HEK293 (cell line): ENCODE results near the gene MSI2.

Experiments
- CTCF ChIA-PET: fragments of 350-600 bp; formaldehyde crosslinking; extraction: SDS; loops from one replicate; lab custom pipeline; 2021; ENCODE audit warnings: antibody characterized with exemption; lab: Yijun Ruan, JAX
- POLR2A ChIA-PET: fragments of 300-600 bp; formaldehyde crosslinking; extraction: SDS; loops from one replicate; lab custom pipeline; 2020; ENCODE audit warnings: antibody characterized with exemption, inconsistent platforms; lab: Yijun Ruan, JAX
- H3K27ac ChIP-seq: fragments of 200-500 bp; sonication (Bioruptor generic); 2 replicates; pipeline ENCODE4 v1.5.1; 2014; ENCODE audit warnings: low read depth, low read length, control low read depth, inconsistent platforms; ENCODE audit errors: extremely low read depth
- H3K36me3 ChIP-seq, 2 experiments: fragments of 200-500 bp in 1 of 2; sonication (Bioruptor generic) in 1 of 2; 1 replicate in 1 of 2; 2 replicates in 1 of 2; pipeline ENCODE4 v1.5.1; 2014 to 2017; ENCODE audit warnings: inconsistent platforms in 2 of 2, low read length in 2 of 2; ENCODE audit not compliant: control insufficient read depth in 2 of 2, insufficient read depth in 1 of 2
- H3K4me1 ChIP-seq: fragments of 200-500 bp; sonication (Bioruptor generic); 2 replicates; pipeline ENCODE4 v1.5.1; 2014; ENCODE audit warnings: mild to moderate bottlenecking, low read length, inconsistent platforms; ENCODE audit not compliant: control insufficient read depth, insufficient read depth
- H3K4me3 ChIP-seq: 2 replicates; pipeline ENCODE4 v1.5.1; 2011; ENCODE audit warnings: low read depth, mild to moderate bottlenecking, control low read depth, low read length, moderate library complexity
- H3K9me3 ChIP-seq: fragments of 200-500 bp; sonication (Bioruptor generic); 2 replicates; pipeline ENCODE4 v1.5.1; 2014; ENCODE audit warnings: low read depth, low read length, inconsistent platforms; ENCODE audit not compliant: control insufficient read depth, insufficient read depth
- ELK4 ChIP-seq: IDR thresholded peaks from 2 replicates; pipeline ENCODE4 v1.6.1; 2011; ENCODE audit warnings: mild to moderate bottlenecking, low read depth, low read length, borderline replicate concordance
- GLIS1 ChIP-seq: fragments of 450-650 bp; formaldehyde crosslinking; IDR thresholded peaks from 2 replicates; pipeline ENCODE4 v1.5.1; 2016; ENCODE audit warnings: missing biosample characterization, missing genetic modification characterization
- KLF10 ChIP-seq: fragments of 450-650 bp; IDR thresholded peaks from 2 replicates; pipeline ENCODE4 v1.5.1; 2018; ENCODE audit warnings: missing biosample characterization, mild to moderate bottlenecking, missing genetic modification characterization
- KLF16 ChIP-seq: fragments of 450-650 bp; formaldehyde crosslinking; IDR thresholded peaks from 2 replicates; pipeline ENCODE4 v1.5.1; 2017; ENCODE audit warnings: missing biosample characterization, missing genetic modification characterization
- REPIN1 ChIP-seq: fragments of 450-650 bp; formaldehyde crosslinking; IDR thresholded peaks from 2 replicates; pipeline ENCODE4 v1.5.1; 2017; ENCODE audit warnings: missing biosample characterization, missing genetic modification characterization, low read depth
- SP3 ChIP-seq: fragments of 450-650 bp; formaldehyde crosslinking; IDR thresholded peaks from 2 replicates; pipeline ENCODE4 v1.5.1; 2016; ENCODE audit warnings: missing biosample characterization, missing genetic modification characterization
- ZBTB17 ChIP-seq: fragments of 450-650 bp; formaldehyde crosslinking; IDR thresholded peaks from 2 replicates; pipeline ENCODE4 v1.5.1; 2016; ENCODE audit warnings: missing biosample characterization, missing genetic modification characterization
- ZBTB6 ChIP-seq: fragments of 450-650 bp; formaldehyde crosslinking; IDR thresholded peaks from 2 replicates; pipeline ENCODE4 v1.5.1; 2017; ENCODE audit warnings: missing biosample characterization, missing genetic modification characterization
- ZFP37 ChIP-seq: fragments of 450-650 bp; formaldehyde crosslinking; IDR thresholded peaks from 2 replicates; pipeline ENCODE4 v1.5.1; 2016; ENCODE audit warnings: missing biosample characterization, missing genetic modification characterization
- ZNF132 ChIP-seq: fragments of 450-650 bp; formaldehyde crosslinking; IDR thresholded peaks from 2 replicates; pipeline ENCODE4 v1.5.1; 2017; ENCODE audit warnings: missing biosample characterization, missing genetic modification characterization, borderline replicate concordance
- ZNF138 ChIP-seq: fragments of 450-650 bp; formaldehyde crosslinking; IDR thresholded peaks from 2 replicates; pipeline ENCODE4 v1.5.1; 2016; ENCODE audit warnings: missing biosample characterization, missing genetic modification characterization, borderline replicate concordance
- ZNF174 ChIP-seq: fragments of 450-650 bp; formaldehyde crosslinking; IDR thresholded peaks from 2 replicates; pipeline ENCODE4 v1.5.0; 2017; ENCODE audit warnings: missing biosample characterization, mild to moderate bottlenecking, missing genetic modification characterization
- ZNF311 ChIP-seq: fragments of 450-650 bp; formaldehyde crosslinking; IDR thresholded peaks from 2 replicates; pipeline ENCODE4 v1.5.1; 2017; ENCODE audit warnings: missing biosample characterization, missing genetic modification characterization, borderline replicate concordance
- ZNF366 ChIP-seq: fragments of 450-650 bp; formaldehyde crosslinking; conservative IDR thresholded peaks from 2 replicates; pipeline ENCODE4 v1.5.1; 2016; ENCODE audit warnings: missing biosample characterization, missing genetic modification characterization
- ZNF426 ChIP-seq: fragments of 450-650 bp; formaldehyde crosslinking; IDR thresholded peaks from 2 replicates; pipeline ENCODE4 v1.5.1; 2017; ENCODE audit warnings: missing biosample characterization, missing genetic modification characterization, mild to moderate bottlenecking, inconsistent platforms, moderate library complexity
- ZNF513 ChIP-seq: fragments of 450-650 bp; IDR thresholded peaks from 2 replicates; pipeline ENCODE4 v1.5.1; 2018; ENCODE audit warnings: missing biosample characterization, missing genetic modification characterization
- ZNF555 ChIP-seq: fragments of 450-650 bp; formaldehyde crosslinking; conservative IDR thresholded peaks from 2 replicates; pipeline ENCODE4 v1.5.1; 2017; ENCODE audit warnings: missing biosample characterization, mild to moderate bottlenecking, missing genetic modification characterization, inconsistent platforms
- ZNF621 ChIP-seq: fragments of 450-650 bp; formaldehyde crosslinking; IDR thresholded peaks from 2 replicates; pipeline ENCODE4 v1.5.1; 2017; ENCODE audit warnings: missing biosample characterization, missing genetic modification characterization
- ZNF623 ChIP-seq: fragments of 450-650 bp; formaldehyde crosslinking; IDR thresholded peaks from 2 replicates; pipeline ENCODE4 v1.5.1; 2016; ENCODE audit warnings: missing biosample characterization, missing genetic modification characterization
- ZNF692 ChIP-seq: fragments of 450-650 bp; formaldehyde crosslinking; IDR thresholded peaks from 2 replicates; pipeline ENCODE4 v1.5.1; 2016; ENCODE audit warnings: missing biosample characterization, missing genetic modification characterization
- ZNF76 ChIP-seq: fragments of 450-650 bp; formaldehyde crosslinking; IDR thresholded peaks from 2 replicates; pipeline ENCODE4; 2016; ENCODE audit warnings: low read depth, missing biosample characterization, missing genetic modification characterization, borderline replicate concordance
- ZNF777 ChIP-seq: fragments of 450-650 bp; formaldehyde crosslinking; IDR thresholded peaks from 2 replicates; pipeline ENCODE4 v1.5.1; 2017; ENCODE audit warnings: missing biosample characterization, missing genetic modification characterization, borderline replicate concordance

MSI2 gene

GRCh38 chr17:57381498-57381897 is 125.2 kb downstream of the MSI2 start:
- H3K36me3 ChIP-seq: peaks cover 0 to 2% of the 10 kb centered on the region in 2 experiments; a peak in 1 of 3 replicates
- POLR2A ChIA-PET: no interaction called here
- CTCF ChIA-PET: interaction anchor here (0.6 to 1.2 kb wide), 2 partner anchors 9 to 16 kb away, joined by 3 read pairs; no protein-coding TSS in a partner anchor
- no peaks in the 10 kb centered on the region for H3K9me3 ChIP-seq
- no peak overlapping the region for H3K4me3 ChIP-seq
- no peak overlapping the region for H3K27ac ChIP-seq
- TF ChIP-seq REPIN1 (tag by site-specific recombination): no peak
- no peak for TF ChIP-seq ZFP37 (tag by site-specific recombination)
- no peak for TF ChIP-seq ZNF76
- no peak for TF ChIP-seq ZNF311 (tag by site-specific recombination)
- no peak for TF ChIP-seq KLF10 (tag by site-specific recombination)
- TF ChIP-seq ZNF555 (tag by site-specific recombination): no peak
- TF ChIP-seq, all 188 proteins: peak for 0
- no peaks in the 10 kb centered on the region for H3K4me1 ChIP-seq

GRCh38 chr17:57384219-57384618 is 127.9 kb downstream of the MSI2 start:
- no peak overlapping the region for H3K27ac ChIP-seq
- no peak overlapping the region for H3K4me3 ChIP-seq
- CTCF ChIA-PET: interaction anchor here (0.5 to 1.3 kb wide), 3 partner anchors 142 to 399 kb away, joined by 3 read pairs; no protein-coding TSS in a partner anchor

More at GRCh38 chr17:57384219-57384618, 127.9 kb downstream of the MSI2 start:
- TF ChIP-seq SP3 (no peak), ZNF174 (no peak), ZNF621 (tag by site-specific recombination) (no peak), ZNF366 (no peak), ZBTB17 (tag by site-specific recombination) (no peak), ZNF138 (no peak), ZNF132 (no peak), ZNF777 (tag by site-specific recombination) (no peak), ZBTB6 (tag by site-specific recombination) (no peak), ZNF513 (tag by site-specific recombination) (no peak), ZNF623 (tag by site-specific recombination) (no peak), ZNF692 (tag by site-specific recombination) (no peak), GLIS1 (tag by site-specific recombination) (no peak), ELK4 (no peak), KLF16 (tag by site-specific recombination) (no peak), ZNF426 (no peak)
- Histone ChIP-seq H3K9me3 (no peaks in the 10 kb centered on the region), H3K36me3 (peaks cover 0 to 3% of the 10 kb centered on the region in 2 experiments; a peak in 1 of 3 replicates), H3K4me1 (no peaks in the 10 kb centered on the region)
- POLR2A ChIA-PET: no interaction called here
